ENCODE data around the gene VTI1A.

Gene VTI1A

DNA sequence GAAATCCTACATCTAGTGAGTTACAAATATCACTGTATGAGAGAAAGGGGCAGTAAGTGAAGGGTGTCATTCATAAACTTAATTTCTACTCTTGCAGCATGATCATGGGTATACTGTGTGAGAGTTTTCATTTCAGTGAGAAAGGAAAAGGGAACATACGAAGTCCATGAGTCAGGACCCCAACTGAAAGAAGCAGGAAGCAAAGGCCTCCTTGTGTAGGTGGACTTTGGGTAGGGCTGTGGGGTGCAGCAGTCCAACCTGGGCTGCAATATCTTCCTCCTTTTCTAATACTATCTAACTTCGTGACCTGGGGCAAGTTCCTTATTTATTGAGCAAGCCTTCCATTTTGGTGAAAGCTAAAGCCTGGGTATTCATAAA lies 254.9 kb downstream of the VTI1A start:
- ChIA-PET CTCF (no interaction called here), POLR2A (no interaction called here)
- TF ChIP-seq, protein P1, sequence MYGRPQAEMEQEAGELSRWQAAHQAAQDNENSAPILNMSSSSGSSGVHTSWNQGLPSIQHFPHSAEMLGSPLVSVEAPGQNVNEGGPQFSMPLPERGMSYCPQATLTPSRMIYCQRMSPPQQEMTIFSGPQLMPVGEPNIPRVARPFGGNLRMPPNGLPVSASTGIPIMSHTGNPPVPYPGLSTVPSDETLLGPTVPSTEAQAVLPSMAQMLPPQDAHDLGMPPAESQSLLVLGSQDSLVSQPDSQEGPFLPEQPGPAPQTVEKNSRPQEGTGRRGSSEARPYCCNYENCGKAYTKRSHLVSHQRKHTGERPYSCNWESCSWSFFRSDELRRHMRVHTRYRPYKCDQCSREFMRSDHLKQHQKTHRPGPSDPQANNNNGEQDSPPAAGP (tag by site-specific recombination; IDR thresholded peaks at IDR 0.05): no peak
- TF ChIP-seq SP3 (tag by site-specific recombination; IDR thresholded peaks at IDR 0.05) (no peak), ZNF138 (tag by site-specific recombination; IDR thresholded peaks at IDR 0.05; ENCODE audit: borderline replicate concordance) (no peak), ZNF555 (tag by site-specific recombination; conservative IDR thresholded peaks at IDR 0.05) (no peak), ZNF24 (tag by site-specific recombination; IDR thresholded peaks at IDR 0.05) (no peak), ZNF660 (tag by site-specific recombination; IDR thresholded peaks at IDR 0.05) (no peak)
- TF ChIP-seq, protein P2, sequence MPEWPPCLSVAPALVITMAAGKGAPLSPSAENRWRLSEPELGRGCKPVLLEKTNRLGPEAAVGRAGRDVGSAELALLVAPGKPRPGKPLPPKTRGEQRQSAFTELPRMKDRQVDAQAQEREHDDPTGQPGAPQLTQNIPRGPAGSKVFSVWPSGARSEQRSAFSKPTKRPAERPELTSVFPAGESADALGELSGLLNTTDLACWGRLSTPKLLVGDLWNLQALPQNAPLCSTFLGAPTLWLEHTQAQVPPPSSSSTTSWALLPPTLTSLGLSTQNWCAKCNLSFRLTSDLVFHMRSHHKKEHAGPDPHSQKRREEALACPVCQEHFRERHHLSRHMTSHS (tag by site-specific recombination; IDR thresholded peaks at IDR 0.05): no peak
- TF ChIP-seq, protein P3, sequence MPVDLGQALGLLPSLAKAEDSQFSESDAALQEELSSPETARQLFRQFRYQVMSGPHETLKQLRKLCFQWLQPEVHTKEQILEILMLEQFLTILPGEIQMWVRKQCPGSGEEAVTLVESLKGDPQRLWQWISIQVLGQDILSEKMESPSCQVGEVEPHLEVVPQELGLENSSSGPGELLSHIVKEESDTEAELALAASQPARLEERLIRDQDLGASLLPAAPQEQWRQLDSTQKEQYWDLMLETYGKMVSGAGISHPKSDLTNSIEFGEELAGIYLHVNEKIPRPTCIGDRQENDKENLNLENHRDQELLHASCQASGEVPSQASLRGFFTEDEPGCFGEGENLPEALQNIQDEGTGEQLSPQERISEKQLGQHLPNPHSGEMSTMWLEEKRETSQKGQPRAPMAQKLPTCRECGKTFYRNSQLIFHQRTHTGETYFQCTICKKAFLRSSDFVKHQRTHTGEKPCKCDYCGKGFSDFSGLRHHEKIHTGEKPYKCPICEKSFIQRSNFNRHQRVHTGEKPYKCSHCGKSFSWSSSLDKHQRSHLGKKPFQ (tag by site-specific recombination; IDR thresholded peaks at IDR 0.05): no peak

DNA sequence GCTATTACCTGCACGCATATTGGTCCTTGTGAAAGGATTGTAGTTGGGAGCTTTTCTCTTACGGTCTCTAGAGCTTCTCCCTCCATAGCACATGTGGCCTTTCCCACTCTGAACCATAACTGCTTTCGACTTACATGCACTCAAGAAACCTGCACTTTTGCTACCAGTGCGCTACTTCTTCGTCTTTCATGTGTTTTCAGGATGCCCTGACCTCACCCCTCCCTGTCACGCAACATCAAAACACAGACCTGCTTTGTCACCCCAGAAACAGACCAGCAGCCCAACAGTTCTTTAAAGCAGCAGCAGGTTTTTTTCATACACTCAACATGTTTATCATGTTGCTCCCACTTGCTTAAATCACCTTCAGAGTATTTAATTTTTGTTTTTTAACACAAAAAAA lies 259.6 kb downstream of the VTI1A start:
- Histone ChIP-seq H3K4me1 (ENCODE audit: control insufficient read depth, insufficient read depth, low read length) (no peaks in the 10 kb centered on the region), H3K9me3 (ENCODE audit: control insufficient read depth, insufficient read depth, low read depth, low read length) (no peaks in the 10 kb centered on the region), H3K27ac (ENCODE audit: extremely low read depth, low read depth, low read length) (no peak overlapping the region), H3K36me3 (ENCODE audit: control insufficient read depth in 2 of 2, insufficient read depth in 1 of 2, low read length in 2 of 2) (no peaks in the 10 kb centered on the region; a peak in 1 of 3 replicates), H3K4me3 (ENCODE audit: low read depth, low read length) (no peak overlapping the region)
- POLR2A ChIA-PET: no interaction called here
- CTCF ChIA-PET: interaction anchor here (0.6 kb wide), 2 partner anchors 244 to 421 kb away, joined by 3 read pairs; no protein-coding TSS in a partner anchor
- no peak for TF ChIP-seq ZIC2 (tag by site-specific recombination; IDR thresholded peaks at IDR 0.05)
- no peak for TF ChIP-seq ZBTB20 (tag by site-specific recombination; IDR thresholded peaks at IDR 0.05)
- TF ChIP-seq ZBTB7A (tag by site-specific recombination; IDR thresholded peaks at IDR 0.05; ENCODE audit: low read depth): no peak
- no peak for TF ChIP-seq BCL11B (tag by site-specific recombination; IDR thresholded peaks at IDR 0.05; ENCODE audit: low read depth)
- TF ChIP-seq ZNF404 (tag by site-specific recombination; IDR thresholded peaks at IDR 0.05): no peak
- TF ChIP-seq ZNF837 (tag by site-specific recombination; IDR thresholded peaks at IDR 0.05): no peak
- no peak for TF ChIP-seq ZNF292 (tag by site-specific recombination; IDR thresholded peaks at IDR 0.05; ENCODE audit: borderline replicate concordance, low read depth)
- no peak for TF ChIP-seq SP7 (tag by site-specific recombination; IDR thresholded peaks at IDR 0.05)
- TF ChIP-seq, protein P4, sequence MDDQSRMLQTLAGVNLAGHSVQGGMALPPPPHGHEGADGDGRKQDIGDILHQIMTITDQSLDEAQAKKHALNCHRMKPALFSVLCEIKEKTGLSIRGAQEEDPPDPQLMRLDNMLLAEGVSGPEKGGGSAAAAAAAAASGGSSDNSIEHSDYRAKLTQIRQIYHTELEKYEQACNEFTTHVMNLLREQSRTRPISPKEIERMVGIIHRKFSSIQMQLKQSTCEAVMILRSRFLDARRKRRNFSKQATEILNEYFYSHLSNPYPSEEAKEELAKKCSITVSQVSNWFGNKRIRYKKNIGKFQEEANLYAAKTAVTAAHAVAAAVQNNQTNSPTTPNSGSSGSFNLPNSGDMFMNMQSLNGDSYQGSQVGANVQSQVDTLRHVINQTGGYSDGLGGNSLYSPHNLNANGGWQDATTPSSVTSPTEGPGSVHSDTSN (CRISPR knock-in tag; IDR thresholded peaks at IDR 0.05): no peak
- TF ChIP-seq, protein P5, sequence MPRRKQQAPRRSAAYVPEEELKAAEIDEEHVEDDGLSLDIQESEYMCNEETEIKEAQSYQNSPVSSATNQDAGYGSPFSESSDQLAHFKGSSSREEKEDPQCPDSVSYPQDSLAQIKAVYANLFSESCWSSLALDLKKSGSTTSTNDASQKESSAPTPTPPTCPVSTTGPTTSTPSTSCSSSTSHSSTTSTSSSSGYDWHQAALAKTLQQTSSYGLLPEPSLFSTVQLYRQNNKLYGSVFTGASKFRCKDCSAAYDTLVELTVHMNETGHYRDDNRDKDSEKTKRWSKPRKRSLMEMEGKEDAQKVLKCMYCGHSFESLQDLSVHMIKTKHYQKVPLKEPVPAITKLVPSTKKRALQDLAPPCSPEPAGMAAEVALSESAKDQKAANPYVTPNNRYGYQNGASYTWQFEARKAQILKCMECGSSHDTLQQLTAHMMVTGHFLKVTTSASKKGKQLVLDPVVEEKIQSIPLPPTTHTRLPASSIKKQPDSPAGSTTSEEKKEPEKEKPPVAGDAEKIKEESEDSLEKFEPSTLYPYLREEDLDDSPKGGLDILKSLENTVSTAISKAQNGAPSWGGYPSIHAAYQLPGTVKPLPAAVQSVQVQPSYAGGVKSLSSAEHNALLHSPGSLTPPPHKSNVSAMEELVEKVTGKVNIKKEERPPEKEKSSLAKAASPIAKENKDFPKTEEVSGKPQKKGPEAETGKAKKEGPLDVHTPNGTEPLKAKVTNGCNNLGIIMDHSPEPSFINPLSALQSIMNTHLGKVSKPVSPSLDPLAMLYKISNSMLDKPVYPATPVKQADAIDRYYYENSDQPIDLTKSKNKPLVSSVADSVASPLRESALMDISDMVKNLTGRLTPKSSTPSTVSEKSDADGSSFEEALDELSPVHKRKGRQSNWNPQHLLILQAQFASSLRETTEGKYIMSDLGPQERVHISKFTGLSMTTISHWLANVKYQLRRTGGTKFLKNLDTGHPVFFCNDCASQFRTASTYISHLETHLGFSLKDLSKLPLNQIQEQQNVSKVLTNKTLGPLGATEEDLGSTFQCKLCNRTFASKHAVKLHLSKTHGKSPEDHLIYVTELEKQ (tag by site-specific recombination; IDR thresholded peaks at IDR 0.05; ENCODE audit: borderline replicate concordance): no peak
- TF ChIP-seq ZNF658 (tag by site-specific recombination; IDR thresholded peaks at IDR 0.05): no peak
- no peak for TF ChIP-seq ZNF157 (tag by site-specific recombination; IDR thresholded peaks at IDR 0.05)
- no peak for TF ChIP-seq ZXDB (tag by site-specific recombination; IDR thresholded peaks at IDR 0.05)

More for the DNA sequence above, 254.9 kb downstream of the VTI1A start:
- Histone ChIP-seq H3K9me3 (ENCODE audit: control insufficient read depth, insufficient read depth, low read depth, low read length) (no peaks in the 10 kb centered on the region), H3K27ac (ENCODE audit: extremely low read depth, low read depth, low read length) (no peak overlapping the region), H3K4me1 (ENCODE audit: control insufficient read depth, insufficient read depth, low read length) (no peaks in the 10 kb centered on the region), H3K4me3 (ENCODE audit: low read depth, low read length) (no peak overlapping the region), H3K36me3 (ENCODE audit: control insufficient read depth in 2 of 2, insufficient read depth in 1 of 2, low read length in 2 of 2) (no peaks in the 10 kb centered on the region; a peak in 1 of 3 replicates)
